SK-N-SH (cell line): ENCODE measurements around the gene GANAB. TPM values are rescaled to one million over a fixed set of nuclear protein-coding genes. Genes with fewer than 3 reads are reported as not detected.
"Not testable (repeated sequence)": the region's sequence is repeated elsewhere in the genome, so short reads cannot be mapped to it uniquely, and the experiment has no call there.

Experiments used
- CTCF ChIA-PET: fragments of 300-600, 350-600 bp; formaldehyde crosslinking; extraction: SDS; loops from one replicate; lab custom pipeline; 2021; lab: Yijun Ruan, JAX
- POLR2A ChIA-PET: fragments of 350-600 bp; sonication (Branson Sonifier 250); formaldehyde crosslinking; extraction: SDS; loops from one replicate; lab custom pipeline; 2020; ENCODE audit warnings: antibody characterized with exemption, inconsistent platforms; lab: Yijun Ruan, JAX
- DNase-seq: peaks from one replicate; pipeline ENCODE4 v3.0.0; 2012
- H2AFZ ChIP-seq: fragments of 200-600 bp; sonication (generic); 2 replicates; pipeline ENCODE4 v1.8.1; 2016; ENCODE audit warnings: antibody characterized with exemption, mild to moderate bottlenecking, low read depth
- H3F3A ChIP-seq: fragments of 200-600 bp; sonication (generic); replicated peaks from 2 replicates; pipeline ENCODE3; 2016; ENCODE audit warnings: antibody characterized with exemption, mild to moderate bottlenecking; ENCODE audit not compliant: insufficient read depth
- H3K27ac ChIP-seq, 2 experiments: fragments of 200-500 bp in 1 of 2; fragments of 200-600 bp in 1 of 2; sonication (Bioruptor generic) in 1 of 2; sonication (generic), shearing (Covaris generic) in 1 of 2; 2 replicates each; pipeline versions ENCODE4 v1.5.1 to v1.6.1; 2014 to 2016; ENCODE audit warnings: low read depth in 2 of 2, inconsistent platforms in 1 of 2, low read length in 1 of 2, mild to moderate bottlenecking in 1 of 2, mixed read lengths in 1 of 2
- H3K27me3 ChIP-seq: fragments of 200-600 bp; sonication (generic), shearing (Covaris generic); 2 replicates; pipeline ENCODE4 v1.6.1; 2016; ENCODE audit warnings: mixed run types; ENCODE audit not compliant: insufficient read depth
- H3K36me3 ChIP-seq, 2 experiments: fragments of 200-500 bp in 1 of 2; fragments of 200-600 bp in 1 of 2; sonication (Bioruptor generic) in 1 of 2; sonication (generic) in 1 of 2; replicated peaks in 1 of 2; 2 replicates each; pipeline versions ENCODE3 to v1.5.1; 2014 to 2016; ENCODE audit warnings: low read length in 1 of 2, mild to moderate bottlenecking in 1 of 2; ENCODE audit not compliant: insufficient read depth in 2 of 2, control insufficient read depth in 1 of 2
- H3K4me1 ChIP-seq, 2 experiments: fragments of 200-500 bp in 1 of 2; fragments of 200-600 bp in 1 of 2; sonication (Bioruptor generic) in 1 of 2; sonication (generic), shearing (Covaris generic) in 1 of 2; 2 replicates each; pipeline versions ENCODE4 v1.5.1 to v1.6.1; 2014 to 2016; ENCODE audit warnings: low read depth in 1 of 2, low read length in 1 of 2, mixed run types in 1 of 2; ENCODE audit not compliant: insufficient read depth in 2 of 2, control insufficient read depth in 1 of 2
- H3K4me2 ChIP-seq: fragments of 200-600 bp; sonication (generic), shearing (Covaris generic); 2 replicates; pipeline ENCODE4 v1.6.1; 2017; ENCODE audit warnings: mixed run types
- H3K4me3 ChIP-seq, 2 experiments: fragments of 200-500 bp in 1 of 2; fragments of 200-600 bp in 1 of 2; sonication (Bioruptor generic) in 1 of 2; sonication (generic), shearing (Covaris generic) in 1 of 2; 2 replicates each; pipeline versions ENCODE4 v1.5.1 to v1.8.1; 2014 to 2016; ENCODE audit warnings: low read depth in 2 of 2, inconsistent platforms in 1 of 2, low read length in 1 of 2, mild to moderate bottlenecking in 1 of 2, mixed read lengths in 1 of 2, moderate library complexity in 1 of 2
- H3K79me2 ChIP-seq: fragments of 200-600 bp; sonication (generic); 2 replicates; pipeline ENCODE4 v1.8.1; 2017; ENCODE audit warnings: mild to moderate bottlenecking; ENCODE audit not compliant: insufficient read depth
- H3K9ac ChIP-seq: fragments of 200-600 bp; sonication (generic); 2 replicates; pipeline ENCODE4 v1.6.1; 2017; ENCODE audit warnings: mixed run types
- H3K9me2 ChIP-seq: fragments of 200-600 bp; sonication (generic); 2 replicates; pipeline ENCODE4 v1.6.1; 2017; ENCODE audit warnings: mixed run types
- H3K9me3 ChIP-seq: fragments of 200-600 bp; sonication (generic); 2 replicates; pipeline ENCODE4 v1.6.1; 2017; ENCODE audit warnings: mixed run types, mild to moderate bottlenecking, moderate library complexity
- H4K20me1 ChIP-seq: fragments of 200-600 bp; sonication (generic); 2 replicates; pipeline ENCODE4 v1.6.1; 2017; ENCODE audit warnings: mild to moderate bottlenecking, mixed run types; ENCODE audit not compliant: insufficient read depth
- CTCF ChIP-seq: fragments of 200-600 bp; sonication (generic); IDR thresholded peaks from 2 replicates; pipeline ENCODE4 v1.6.1; 2017; ENCODE audit warnings: antibody characterized with exemption, mild to moderate bottlenecking, moderate library complexity
- FOXJ3 ChIP-seq: sonication (generic); formaldehyde crosslinking; IDR thresholded peaks from 2 replicates; pipeline ENCODE4 v1.5.1; 2020; ENCODE audit warnings: mild to moderate bottlenecking, missing genetic modification reagents
- GABPA ChIP-seq: IDR thresholded peaks from 2 replicates; pipeline ENCODE4 v1.4.0; 2012; ENCODE audit warnings: low read depth, mild to moderate bottlenecking
- MAX ChIP-seq: IDR thresholded peaks from 2 replicates; pipeline ENCODE4 v1.4.0; 2012; ENCODE audit warnings: low read depth
- PBX3 ChIP-seq: IDR thresholded peaks from 2 replicates; pipeline ENCODE4; 2012
- POLR2AphosphoS5 ChIP-seq: IDR thresholded peaks from 2 replicates; pipeline ENCODE4 v1.6.1; 2012; ENCODE audit warnings: low read depth, low read length
- RCOR1 ChIP-seq: fragments of 150-350 bp; IDR thresholded peaks from 2 replicates; pipeline ENCODE4 v1.6.1; 2017; ENCODE audit warnings: antibody characterized with exemption, low read length
- TCF12 ChIP-seq: IDR thresholded peaks from 2 replicates; pipeline ENCODE4 v1.4.0; 2012
- WGBS: methylation state at CpG from one replicate; pipeline ENCODE4 v1.1.6; 2017; ENCODE audit warnings: low lambda C conversion rate; 5-methylcytosine and 5-hydroxymethylcytosine counted together
- polyA plus RNA-seq, 3 experiments: library from polyadenylated mRNA; depleted of rRNA; stranded (reverse); fragments of >200 nt; gene quantifications; 2 replicates each; pipeline ENCODE4 v1.2.3, GENCODE V29; 2012

The GANAB gene
- polyA plus RNA-seq, 1 of the 3 experiments (the other 2 are of a cell fraction): 275 TPM

GRCh38 chr11:62591448-62592145, 54.8 kb downstream of the GANAB start, which contains the start of gene TUT1 (continued):
- TF ChIP-seq PBX3: peak; percentile 47
- peak; percentile 56 for TF ChIP-seq TCF12
- TF ChIP-seq MAX: peak; percentile 95
- TF ChIP-seq RCOR1: peak; percentile 74; the same call in 1 of the 2 replicates

- Histone ChIP-seq H3K4me2 (0 out of 2 replicates have a peak overlapping the region, but pooled peaks have one; percentile 81), H3K79me2 (peaks cover 32% of the 10 kb centered on the region), H3K4me1 (peaks cover 13 to 17% of the 10 kb centered on the region in 2 experiments; a peak in 3 of 4 replicates), H3K36me3 (peaks cover 26 to 30% of the 10 kb centered on the region in 2 experiments), H3K27me3 (no peaks in the 10 kb centered on the region), H2AFZ (no peak overlapping the region), H3K9me3 (no peaks in the 10 kb centered on the region), H3K9me2 (no peaks in the 10 kb centered on the region), H3K9ac (no peak overlapping the region), H3K4me3 (no peak overlapping the region), H3F3A (peaks cover 28% of the 10 kb centered on the region), H3K27ac (no peak overlapping the region), H4K20me1 (no peaks in the 10 kb centered on the region)
- DNase-seq: no peak
- POLR2A ChIA-PET: interaction anchor here (2.4 kb wide), 1 partner anchor 15 kb away, joined by 6 read pairs; the partner anchor contains the start of gene EEF1G
- 75% methylated on average over 18 of the region's 18 CpGs for WGBS
- CTCF ChIA-PET: interaction anchor here (0.9 to 1.8 kb wide), 6 partner anchors 15 to 194 kb away, joined by 3 to 7 read pairs (median 4); partner anchors contain the start of genes BSCL2 and GNG3
- TF ChIP-seq GABPA (no peak), POLR2AphosphoS5 (no peak), CTCF (peak; percentile 54), FOXJ3 (no peak)
These were observed 57.3 kb downstream of the GANAB start for GRCh38 chr11:62588966-62589637.

GRCh38 chr11:62585356-62585755, 61.1 kb downstream of the GANAB start:
- Histone ChIP-seq H3K36me3 (peaks cover 33 to 41% of the 10 kb centered on the region in 2 experiments), H3K79me2 (peaks cover 36% of the 10 kb centered on the region)
- POLR2A ChIA-PET: interaction anchor here (0.6 to 1.8 kb wide), 3 partner anchors 10 to 16 kb away, joined by 3 to 7 read pairs (median 3); partner anchors contain the start of gene EEF1G
- H3K4me3 ChIP-seq, DNase-seq, H3K9me2 ChIP-seq, H3K27ac ChIP-seq, H4K20me1 ChIP-seq, H3K27me3 ChIP-seq, H3K9me3 ChIP-seq, H3K4me1 ChIP-seq, H3K4me2 ChIP-seq, H2AFZ ChIP-seq, CTCF ChIA-PET, H3K9ac ChIP-seq, H3F3A ChIP-seq: not testable (repeated sequence)
- 94% methylated on average over 7 of the region's 7 CpGs for WGBS

- H3K9me2 ChIP-seq, H3F3A ChIP-seq, H3K27me3 ChIP-seq, H4K20me1 ChIP-seq, CTCF ChIA-PET, H3K4me2 ChIP-seq, H3K9ac ChIP-seq, H3K27ac ChIP-seq, H3K9me3 ChIP-seq, H2AFZ ChIP-seq, DNase-seq, H3K4me3 ChIP-seq, H3K4me1 ChIP-seq: not testable (repeated sequence)
- peaks cover 40 to 50% of the 10 kb centered on the region in 2 experiments for H3K36me3 ChIP-seq
- POLR2A ChIA-PET: interaction anchor here (2.0 kb wide), 1 partner anchor 10 kb away, joined by 6 read pairs; the partner anchor contains the start of gene TUT1
- WGBS: 94% methylated on average over 4 of the region's 4 CpGs
- H3K79me2 ChIP-seq: peaks cover 21% of the 10 kb centered on the region; the same call in 1 of the 2 replicates
These were observed 64.7 kb downstream of the GANAB start for GRCh38 chr11:62581735-62582134.
